ENCODE data around the gene SLC7A9.
"Not testable (repeated sequence)": the region's sequence is repeated elsewhere in the genome, so short reads cannot be mapped to it uniquely, and the experiment has no call there.

The SLC7A9 gene

DNA sequence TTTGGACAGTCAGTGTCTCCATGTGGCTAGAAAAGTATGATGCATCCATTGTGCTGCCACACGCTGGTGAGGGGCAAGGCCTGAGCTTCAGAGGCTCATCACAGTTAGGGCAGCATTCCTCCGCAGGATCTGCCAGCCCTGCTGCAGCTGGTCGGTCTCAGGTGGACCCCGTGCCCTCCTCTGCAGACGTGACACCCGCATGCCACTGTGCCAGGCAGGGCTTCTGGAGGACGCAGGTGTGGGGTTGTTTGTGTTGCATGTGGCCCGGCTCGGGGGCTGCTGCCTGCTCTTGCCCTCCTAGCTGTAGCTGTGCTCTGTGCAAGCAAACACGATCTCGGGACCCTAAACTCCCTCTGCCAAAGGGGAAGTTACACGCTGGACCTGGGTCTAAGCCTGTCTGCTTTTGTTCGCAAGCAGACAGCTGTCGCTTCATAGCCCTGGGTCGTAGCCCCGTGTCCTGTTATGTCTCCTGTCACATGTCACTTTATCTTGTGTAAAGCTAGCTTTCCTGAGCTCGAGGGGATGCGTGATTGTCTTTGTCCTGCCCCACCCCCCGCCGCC is 45.3 kb downstream of the SLC7A9 start:
- DNase-seq: no peak

DNA sequence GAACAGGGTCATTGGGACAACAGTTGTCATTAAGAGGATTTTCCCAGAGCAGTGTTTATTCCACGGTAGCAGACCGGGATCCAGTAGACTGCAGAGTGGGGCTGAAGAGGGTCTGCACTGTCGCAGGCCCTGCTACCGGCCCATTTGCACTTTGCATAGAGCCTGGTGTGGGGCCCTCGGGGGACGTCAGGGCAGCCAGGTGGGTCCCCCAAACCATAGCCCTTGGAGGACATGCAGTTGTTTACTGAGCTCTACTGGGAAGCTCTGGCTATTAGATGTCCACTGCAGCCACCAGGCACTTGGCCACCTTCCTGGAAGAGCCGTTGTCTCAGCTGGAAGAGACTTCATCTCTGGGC is 45.8 kb downstream of the SLC7A9 start:
- no peak for DNase-seq

DNA sequence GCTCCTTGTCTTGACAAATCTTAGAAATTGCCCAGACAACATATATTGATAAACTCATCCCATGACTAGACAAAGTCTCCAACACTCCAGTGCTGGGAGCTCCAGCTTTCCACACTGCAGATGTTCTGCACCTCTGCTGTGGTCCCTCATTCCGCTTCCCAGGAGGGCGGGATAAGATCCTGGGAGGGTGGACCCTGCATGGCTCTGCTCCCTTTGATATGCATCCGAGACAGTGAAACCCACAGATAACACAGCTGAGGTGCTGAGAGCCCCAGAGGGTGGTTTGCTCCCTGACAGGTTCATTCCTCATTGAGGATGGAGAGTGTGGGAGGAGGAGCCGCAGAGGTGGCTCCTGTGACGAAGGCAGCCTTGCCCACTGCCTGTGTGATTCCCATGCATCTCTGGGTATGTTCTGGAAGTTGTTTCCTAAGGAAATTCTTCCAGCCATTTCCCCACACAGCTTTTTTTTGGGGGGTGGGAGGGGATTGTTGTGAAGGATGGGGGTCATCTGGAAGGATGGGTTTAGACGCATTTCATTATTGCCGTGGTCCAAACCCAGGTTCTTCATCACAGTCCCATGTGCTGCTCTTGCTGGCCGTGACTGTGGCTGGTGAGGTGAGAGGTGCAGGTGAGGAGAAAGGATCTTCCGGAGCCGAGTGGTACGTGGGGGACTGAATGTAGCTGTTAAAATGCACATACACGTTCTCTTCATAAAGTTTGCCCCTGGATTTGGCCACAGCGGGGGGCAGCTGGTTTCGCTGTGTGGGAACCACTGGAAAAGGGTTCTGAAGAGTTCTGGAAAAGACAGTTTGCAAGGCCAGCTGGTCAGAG is 46.4 kb downstream of the SLC7A9 start:
- DNase-seq: no peak

DNA sequence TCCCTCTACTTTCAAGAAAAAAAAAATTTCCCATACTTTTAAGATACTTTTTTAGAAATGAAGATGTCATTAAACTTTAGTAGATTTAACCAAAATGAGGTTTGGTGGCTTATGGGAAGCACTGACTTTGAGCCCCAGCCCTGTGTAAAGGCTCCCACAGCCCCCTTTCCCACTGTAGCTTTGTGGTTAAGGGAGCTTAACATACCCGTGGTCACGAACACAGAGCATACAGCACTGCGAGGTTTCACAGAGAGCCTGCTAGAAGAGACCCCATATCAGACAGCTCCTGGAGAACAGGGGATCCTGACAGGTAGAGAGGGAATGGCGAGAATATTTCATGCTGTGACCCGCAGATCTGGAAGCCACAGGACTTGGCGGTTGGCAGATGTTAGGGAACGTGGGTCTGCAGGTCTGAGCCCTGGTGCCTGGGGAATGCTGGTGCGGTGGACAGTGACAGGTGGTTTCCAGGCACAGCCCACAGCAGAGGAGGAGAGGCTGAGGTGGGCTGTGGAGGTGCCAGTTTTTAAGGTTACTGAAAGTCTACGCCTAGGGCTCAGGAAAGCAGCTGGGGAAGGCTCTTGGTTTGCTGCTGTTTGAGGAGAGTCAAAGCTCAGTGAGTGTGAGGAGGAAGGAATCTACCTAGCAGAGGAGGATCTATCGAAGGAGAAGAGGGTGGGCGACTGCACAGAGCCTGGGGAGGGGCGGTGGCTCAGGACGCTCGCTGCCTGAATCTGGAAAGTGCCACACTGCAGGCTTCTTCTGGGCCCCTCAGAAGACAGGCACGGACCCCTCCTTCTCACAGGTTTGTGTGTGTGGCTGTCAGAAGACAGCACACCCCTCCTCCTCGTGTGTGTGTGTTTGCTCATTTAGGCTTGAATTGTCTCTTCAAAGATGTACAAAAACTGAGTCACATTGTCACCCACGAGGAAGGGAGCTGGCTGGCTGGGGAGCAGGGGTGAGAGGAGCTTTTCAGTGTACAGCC is 49.9 kb downstream of the SLC7A9 start:
- no peak for DNase-seq

DNA sequence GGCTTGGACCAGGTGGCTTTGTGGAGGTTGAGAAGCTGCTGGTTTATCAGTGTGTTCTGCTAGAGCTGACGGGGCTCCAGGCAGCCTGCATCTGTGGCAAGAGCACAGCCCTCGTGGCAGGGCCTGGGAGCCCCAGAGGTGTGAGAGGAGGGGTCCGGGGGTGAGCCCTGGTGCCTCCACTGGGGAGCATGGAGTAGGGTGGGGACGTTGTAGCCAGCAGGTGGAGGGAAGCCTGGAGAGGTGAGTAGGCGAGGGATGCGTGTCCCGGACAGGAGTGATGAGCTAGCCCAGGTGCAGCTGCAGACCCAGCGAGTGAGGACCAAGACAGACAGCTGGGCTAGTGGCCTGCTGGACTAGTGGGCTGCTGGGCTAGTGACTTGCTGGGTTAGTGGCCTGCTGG is 51.0 kb downstream of the SLC7A9 start:
- DNase-seq: no peak

DNA sequence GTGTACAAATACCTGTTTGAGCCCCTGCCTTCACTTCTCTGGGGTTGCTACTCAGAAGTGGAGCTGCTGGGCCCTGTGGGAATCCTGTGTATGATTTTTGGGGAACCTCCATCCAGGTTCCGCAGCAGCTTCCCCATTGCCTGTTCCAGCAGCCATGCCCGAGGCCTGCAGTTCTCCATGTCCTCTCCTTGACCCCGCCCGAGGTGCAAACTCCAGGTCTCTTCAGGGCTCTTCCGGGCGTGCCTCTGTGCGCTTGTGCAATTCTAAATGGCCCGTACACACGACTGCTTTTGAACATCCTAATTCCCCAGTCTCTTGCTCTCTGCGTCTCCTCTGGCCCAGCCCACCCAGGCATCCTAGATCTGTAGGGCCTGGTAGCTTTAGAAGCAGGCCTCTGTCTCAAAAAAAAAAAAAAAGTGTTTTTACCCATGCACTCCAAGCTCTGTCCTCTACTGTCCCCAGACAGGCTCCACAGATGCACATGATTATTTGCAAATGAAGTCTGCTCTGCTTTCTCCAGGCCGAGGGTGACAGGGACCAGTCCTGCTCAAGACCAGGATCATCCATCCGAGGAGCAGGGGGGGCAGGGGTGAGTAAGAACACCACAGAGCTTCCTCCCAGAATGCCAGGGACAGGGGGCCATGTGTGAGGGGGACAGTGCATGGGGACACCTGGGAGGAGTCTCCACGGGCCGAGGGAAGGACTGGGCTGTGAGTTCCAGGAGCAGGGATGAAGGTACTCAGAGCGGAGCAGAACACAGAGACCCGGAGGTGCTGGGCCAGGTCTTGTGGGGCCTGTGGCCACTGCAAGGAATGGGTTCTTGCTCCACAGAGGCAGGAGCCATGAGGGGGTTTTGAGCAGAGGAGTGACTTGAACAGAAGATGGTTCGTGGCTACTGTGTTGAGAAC is 51.7 kb downstream of the SLC7A9 start:
- no peak for DNase-seq

DNA sequence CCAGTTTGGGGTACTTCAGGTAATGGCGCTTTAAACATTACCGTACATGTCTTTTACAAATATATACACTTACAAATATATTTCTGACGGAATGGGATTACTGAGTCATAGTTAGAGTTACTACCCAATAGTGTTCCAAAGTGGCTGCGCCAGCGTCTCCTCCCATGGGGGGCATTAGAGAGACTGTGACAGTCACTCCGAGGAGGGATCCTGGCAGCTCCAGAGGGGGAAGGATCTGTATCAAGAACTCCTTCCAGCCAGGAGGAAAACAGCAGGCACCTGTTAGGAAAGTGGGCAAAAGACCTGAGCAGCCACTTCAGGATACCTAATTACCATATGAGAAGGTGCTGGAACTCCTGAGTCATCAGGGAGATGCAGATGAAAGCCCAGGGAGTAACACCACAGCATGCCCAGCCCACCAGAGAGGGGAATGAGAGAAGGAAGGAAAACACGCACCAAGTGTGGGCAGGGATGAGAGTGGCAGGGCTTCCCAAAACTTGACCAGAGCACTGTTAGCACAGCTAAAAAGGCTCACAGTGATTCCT is 52.9 kb downstream of the SLC7A9 start:
- DNase-seq: no peak

DNA sequence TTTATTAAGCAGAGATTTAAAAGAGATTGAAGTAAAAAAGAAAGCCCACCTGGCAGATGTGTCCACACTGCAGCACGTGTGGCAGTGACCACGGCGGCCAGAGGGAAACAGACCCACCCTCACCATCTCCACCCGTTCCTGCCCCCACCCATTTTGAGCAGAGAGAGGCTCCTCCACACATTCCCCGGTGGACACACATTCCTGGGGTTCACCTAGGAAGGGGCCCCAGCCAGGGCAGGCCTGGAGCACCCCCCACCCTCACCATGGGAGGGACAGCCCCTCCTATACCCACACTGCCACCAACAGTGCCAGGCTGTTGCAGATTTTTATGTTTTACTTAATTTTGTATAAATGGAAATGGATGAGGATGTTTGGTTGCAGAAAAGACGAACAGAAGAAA is 54.9 kb downstream of the SLC7A9 start:
- DNase-seq: no peak

DNA sequence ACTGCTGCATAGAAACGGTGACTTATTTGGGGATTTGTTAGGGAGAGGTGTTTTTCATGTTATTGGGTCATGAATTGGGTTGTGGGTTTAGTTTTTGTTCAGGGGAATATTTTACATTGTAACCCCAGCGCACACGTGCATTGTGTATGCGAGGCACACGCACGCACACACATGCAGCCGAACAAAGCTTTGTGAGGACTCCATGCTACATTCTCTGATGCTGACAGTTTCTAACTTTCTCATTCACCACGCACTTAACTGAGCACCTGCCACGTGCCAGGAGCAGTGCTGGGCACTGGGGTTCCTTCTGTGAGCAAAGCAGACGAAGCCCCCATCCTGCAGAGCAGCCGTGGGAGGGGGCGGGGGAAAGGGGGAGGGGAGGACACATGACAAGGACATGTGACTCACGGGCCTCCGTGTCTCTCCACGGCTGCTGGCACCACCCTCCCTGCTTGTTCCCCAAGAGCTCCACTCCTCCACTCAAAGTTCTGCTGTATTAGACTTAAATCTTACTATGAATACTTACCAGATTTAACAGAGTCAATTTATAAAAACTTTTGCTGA is 55.6 kb downstream of the SLC7A9 start:
- no peak for DNase-seq

DNA sequence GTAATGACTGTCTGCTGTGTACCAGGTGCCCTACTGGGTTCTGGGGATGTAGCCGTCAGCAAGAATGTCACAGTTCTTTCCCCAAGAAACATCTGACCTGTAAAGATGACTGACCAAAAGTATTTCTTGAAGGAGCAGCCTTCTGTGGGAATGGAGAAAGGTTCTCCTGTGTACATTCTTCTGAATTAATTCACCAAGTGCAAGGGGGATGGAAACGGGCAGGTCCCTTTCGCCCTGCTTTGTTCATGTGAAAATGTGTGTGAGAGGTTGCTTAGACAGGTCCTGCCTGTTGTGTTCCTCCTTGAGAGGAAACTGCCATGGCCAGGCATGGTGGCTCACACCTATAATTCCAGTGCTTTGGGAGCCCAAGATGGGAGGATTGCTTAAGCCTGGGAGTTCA is 57.0 kb downstream of the SLC7A9 start:
- DNase-seq: no peak

DNA sequence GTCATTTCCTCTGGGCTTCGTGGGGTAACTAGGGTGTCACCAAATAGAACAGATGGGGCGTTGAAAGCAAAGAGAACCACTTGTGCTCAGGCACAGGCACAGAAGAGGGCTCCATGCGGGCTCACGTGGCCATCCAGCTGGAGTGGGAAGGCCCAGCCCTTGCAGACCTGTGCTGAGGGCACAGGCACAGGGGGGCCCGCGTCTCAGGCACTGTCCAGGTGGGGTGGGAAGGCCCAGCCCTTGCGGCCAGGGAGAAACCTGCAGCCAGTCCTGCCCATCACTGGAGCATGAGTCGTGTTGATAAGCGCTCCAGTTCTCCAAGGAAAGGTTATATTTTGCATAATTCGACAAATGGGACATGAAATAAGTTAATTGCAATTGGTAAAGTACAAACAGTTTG is 57.5 kb downstream of the SLC7A9 start:
- DNase-seq: no peak

DNA sequence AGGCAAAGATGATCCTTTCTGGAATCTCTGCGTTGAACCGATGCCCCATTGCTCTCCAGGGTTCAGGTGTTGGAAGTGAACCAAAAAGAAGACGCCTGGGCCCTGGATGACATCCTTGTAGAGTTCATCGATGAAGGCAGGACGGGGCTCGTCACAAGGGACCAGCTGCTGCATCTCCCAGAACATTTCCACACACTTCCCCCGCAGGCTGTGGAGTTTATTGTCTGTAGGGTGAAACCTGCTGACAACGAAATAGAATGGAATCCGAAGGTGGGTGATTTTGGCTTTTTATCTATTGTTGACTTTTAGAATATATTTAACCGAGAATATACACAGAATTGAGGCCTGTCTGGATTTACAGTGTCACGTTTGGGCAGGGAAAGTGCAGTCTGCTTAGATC is 58.4 kb downstream of the SLC7A9 start:
- DNase-seq: no peak

DNA sequence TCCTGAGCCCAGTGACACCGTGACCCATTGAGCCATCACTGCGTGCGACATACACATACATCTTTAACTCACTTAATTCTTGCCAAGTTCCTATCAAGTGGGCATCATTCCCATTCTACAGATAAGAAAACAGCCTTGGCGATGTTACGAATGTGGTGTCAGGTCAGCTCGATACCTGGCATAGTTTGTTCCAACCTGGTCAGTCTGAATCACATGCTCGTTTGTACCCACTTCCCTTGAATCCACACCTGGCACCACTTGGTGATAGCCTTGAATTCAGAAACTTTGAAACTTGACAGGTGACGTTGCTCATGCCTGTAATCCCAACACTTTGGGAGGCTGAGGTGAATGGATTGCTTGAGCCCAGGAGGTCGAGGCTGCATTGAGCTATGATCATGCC is 59.1 kb downstream of the SLC7A9 start:
- no peak for DNase-seq

DNA sequence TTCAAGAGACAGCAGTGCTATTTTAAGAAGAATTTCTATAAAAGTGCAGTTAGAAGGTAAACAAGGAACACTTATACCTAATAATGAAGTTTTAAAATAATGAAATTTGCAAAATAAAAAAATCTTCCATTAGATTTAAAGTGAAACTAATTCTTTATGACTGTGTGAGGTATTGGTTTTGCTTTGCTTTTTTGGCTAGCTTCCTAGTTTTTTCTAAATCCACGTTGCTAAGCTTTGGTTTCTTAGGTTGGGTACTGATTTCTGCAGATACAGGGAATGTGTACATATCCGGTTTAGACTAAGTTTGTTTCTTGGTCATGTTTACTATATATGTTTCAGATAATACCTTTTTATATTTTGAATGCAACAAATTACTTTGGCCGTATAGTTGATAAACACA is 59.8 kb downstream of the SLC7A9 start:
- no peak for DNase-seq

DNA sequence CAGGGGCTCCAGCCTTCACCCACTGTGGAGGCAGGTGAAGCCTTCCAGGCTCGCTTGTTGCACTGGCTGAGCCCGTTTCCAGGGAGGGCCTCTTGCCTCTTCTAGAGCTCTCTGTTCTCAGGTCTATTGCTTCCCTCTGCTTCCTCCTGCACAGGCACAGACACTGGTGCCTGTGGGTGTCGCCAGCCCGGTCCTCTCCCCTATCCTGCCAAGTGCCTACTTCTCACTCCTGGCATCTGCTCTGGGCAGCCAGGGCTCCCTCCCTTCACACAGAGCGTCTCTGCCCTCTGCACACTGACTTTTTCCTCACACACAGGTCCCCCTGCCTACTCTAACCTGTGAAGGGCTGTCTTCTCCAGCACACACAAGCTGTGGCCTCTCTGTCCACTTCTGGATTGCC is 60.3 kb downstream of the SLC7A9 start:
- no peak for DNase-seq

DNA sequence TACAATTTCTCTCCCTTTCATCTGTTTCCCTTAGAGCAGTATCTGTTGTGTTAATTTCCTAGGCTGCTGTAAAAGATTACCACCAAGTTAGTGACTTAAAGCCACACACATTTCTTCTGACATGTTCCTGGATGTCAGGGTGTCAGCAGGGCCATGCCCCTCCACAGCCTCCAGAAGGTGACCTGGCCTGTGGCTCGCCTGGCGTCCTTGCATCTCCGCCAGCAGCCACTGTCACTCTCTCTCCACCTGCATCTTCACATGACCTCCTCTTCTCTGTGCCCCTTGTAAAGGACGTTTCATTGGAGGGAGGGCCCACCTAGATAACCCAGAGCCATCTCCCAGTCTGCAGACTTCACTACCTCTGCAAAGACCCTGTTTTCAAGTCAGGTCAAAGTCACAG is 61.3 kb downstream of the SLC7A9 start:
- no peak for DNase-seq

DNA sequence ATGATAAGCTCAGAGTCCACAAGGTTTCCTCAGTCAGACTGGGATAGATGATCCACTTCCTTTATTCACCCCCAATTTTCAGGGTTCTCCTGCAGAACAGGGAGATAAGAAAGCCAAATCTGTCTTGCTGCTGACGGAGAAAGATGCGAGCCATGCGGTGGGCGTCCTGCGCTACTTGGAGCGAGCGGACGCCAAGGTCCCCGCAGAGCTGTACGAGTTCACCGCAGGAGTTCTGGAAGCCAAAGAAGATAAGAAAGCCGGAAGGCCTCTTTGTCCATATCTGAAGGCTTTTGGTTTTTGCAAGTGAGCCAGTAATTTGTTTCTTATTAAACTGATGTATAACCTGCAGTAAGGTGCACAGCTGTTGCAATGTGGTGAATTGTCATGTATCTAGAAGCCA is 66.7 kb downstream of the SLC7A9 start:
- no peak for DNase-seq

DNA sequence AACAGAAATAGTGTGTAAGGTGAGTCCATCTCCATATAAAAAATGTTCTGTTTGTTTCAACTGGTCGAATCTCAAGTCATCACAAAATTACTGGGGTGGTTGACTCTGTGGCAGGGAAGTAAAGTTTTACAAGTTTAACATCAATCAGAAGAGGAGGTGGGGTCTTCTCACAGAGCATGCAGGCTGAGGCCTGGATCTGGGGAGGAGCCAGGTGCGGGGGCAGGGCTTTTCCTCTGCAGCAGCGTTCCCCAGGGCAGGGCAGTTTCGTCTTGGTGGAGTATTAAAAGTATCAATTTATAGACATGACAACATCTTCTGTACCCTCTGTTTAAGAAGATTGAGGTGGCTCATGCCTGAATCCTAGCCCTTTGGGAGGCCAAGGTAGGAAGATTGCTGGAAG is 68.8 kb downstream of the SLC7A9 start:
- DNase-seq: no peak

DNA sequence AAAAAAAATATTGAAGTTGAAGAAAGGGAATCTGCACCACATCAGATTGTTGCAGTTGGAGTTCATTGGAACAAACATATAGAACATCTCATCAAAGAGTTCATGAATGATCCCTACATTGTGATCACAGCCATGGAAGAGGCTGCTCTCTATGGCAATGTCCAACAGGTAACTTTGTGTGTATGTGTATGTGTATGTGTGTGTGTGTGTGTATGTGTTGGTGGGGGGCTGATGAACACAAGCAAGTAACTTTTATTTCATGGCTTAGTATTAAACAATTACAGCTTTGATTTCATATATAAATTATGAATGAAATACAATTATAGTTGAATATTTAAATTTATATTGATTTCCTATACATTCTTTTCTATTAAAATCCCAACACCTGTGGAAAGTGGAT is 69.4 kb downstream of the SLC7A9 start:
- no peak for DNase-seq

DNA sequence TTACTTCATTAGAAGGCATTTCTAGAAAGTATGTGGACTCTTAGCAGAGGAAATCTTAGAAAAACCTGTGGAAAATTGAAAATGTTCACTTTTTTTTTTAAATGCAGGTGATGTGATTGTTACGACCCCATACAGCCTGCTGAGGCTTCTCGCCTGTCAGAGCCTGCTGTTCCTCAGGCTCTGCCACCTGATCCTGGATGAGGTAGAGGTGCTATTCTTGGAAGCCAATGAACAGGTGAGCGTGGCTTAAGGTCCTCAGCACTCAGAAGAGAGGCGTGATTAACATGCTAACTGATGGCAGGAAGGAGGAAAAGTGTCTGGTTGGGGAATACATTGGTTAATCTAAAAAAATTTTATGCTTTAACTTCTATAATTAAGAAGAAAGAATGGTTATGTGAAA is 71.4 kb downstream of the SLC7A9 start:
- DNase-seq: no peak

DNA sequence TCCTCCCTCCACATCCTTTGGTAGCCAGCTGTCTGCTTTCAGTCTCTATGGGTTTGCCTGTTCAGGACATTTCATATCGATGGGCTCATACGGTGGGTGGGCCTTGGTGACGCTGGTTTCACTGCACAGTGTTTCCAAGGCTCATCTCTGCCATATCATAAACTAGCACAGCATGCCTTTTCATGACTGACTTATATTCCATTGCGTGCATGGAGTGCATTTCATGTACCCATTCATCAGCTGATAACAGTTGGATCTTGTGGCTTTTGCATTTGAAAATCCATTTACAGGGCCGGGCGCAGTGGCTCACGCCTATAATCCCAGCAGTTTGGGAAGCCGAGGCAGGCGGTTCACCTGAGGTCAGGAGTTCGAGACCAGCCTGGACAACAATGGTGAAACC is 80.1 kb downstream of the SLC7A9 start:
- no peak for DNase-seq

DNA sequence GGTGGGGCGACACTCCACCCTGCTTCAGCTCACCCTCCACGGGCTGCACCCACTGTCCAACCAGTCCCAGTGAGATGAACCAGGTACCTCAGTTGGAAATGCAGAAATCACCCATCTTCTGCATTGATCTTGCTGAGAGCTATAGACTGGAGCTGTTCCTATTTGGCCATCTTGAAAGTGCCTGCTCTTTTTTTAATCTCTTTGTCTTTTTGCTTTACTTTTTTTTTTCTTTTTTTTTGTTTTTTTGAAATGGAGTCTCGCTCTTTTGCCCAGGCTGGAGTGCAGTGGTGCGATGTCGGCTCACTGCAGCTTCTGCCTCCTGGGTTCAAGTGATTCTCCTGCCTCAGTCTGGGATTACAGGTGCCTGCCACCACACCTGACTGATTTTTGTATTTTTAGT is 81.7 kb downstream of the SLC7A9 start:
- not testable (repeated sequence) for DNase-seq
